Hepatocyte (in vitro differentiated cells): Measurements from ENCODE around the gene IRAK1. TPM values are rescaled to one million over a fixed set of nuclear protein-coding genes. Genes with fewer than 3 reads are reported as not detected.

Experiments
- DNase-seq: peaks from one replicate; pipeline ENCODE4 v3.0.0-alpha.2; 2016; ENCODE audit warnings: low spot score
- H2AFZ ChIP-seq: fragments of 200-600 bp; sonication (generic); 2 replicates; pipeline ENCODE4 v1.6.0; 2016; ENCODE audit warnings: antibody characterized with exemption, mild to moderate bottlenecking
- H3K27ac ChIP-seq: fragments of 200-600 bp; sonication (generic); 2 replicates; pipeline ENCODE4 v1.5.1; 2016; ENCODE audit warnings: mild to moderate bottlenecking
- H3K27me3 ChIP-seq: fragments of 200-600 bp; sonication (generic); 2 replicates; pipeline ENCODE4 v1.6.1; 2016
- H3K36me3 ChIP-seq: fragments of 200-600 bp; sonication (generic); replicated peaks from 2 replicates; pipeline ENCODE4 v1.5.1; 2016; ENCODE audit warnings: low read depth; ENCODE audit not compliant: insufficient read depth
- H3K4me1 ChIP-seq: fragments of 200-600 bp; sonication (generic); 2 replicates; pipeline ENCODE4 v1.5.1; 2016; ENCODE audit warnings: mild to moderate bottlenecking, moderate library complexity; ENCODE audit not compliant: insufficient read depth
- H3K4me2 ChIP-seq: fragments of 200-600 bp; sonication (generic); 2 replicates; pipeline ENCODE4 v1.6.0; 2016
- H3K4me3 ChIP-seq: fragments of 200-600 bp; sonication (generic); 2 replicates; pipeline ENCODE4 v1.5.1; 2016; ENCODE audit warnings: mild to moderate bottlenecking
- H3K79me2 ChIP-seq: fragments of 200-600 bp; sonication (generic); 2 replicates; pipeline ENCODE4 v1.6.0; 2017; ENCODE audit warnings: mild to moderate bottlenecking
- H3K9me2 ChIP-seq: fragments of 200-600 bp; sonication (generic); replicated peaks from 2 replicates; pipeline ENCODE4 v1.6.0; 2017; ENCODE audit warnings: mild to moderate bottlenecking; ENCODE audit not compliant: insufficient read depth
- H3K9me3 ChIP-seq: fragments of 200-600 bp; sonication (generic); 2 replicates; pipeline ENCODE4 v1.5.1; 2016; ENCODE audit warnings: low read depth, mild to moderate bottlenecking
- H4K20me1 ChIP-seq: fragments of 200-600 bp; sonication (generic); 2 replicates; pipeline ENCODE4 v1.6.0; 2016; ENCODE audit warnings: mild to moderate bottlenecking; ENCODE audit not compliant: insufficient read depth, poor library complexity, severe bottlenecking
- CTCF ChIP-seq: fragments of 200-600 bp; sonication (generic); IDR thresholded peaks from 2 replicates; pipeline ENCODE4 v1.5.1; 2016; ENCODE audit warnings: antibody characterized with exemption, mild to moderate bottlenecking; ENCODE audit not compliant: poor library complexity
- EZH2 ChIP-seq: fragments of 200-600 bp; sonication (generic); IDR thresholded peaks from 2 replicates; pipeline ENCODE4 v1.6.1; 2016; ENCODE audit warnings: antibody characterized with exemption, mild to moderate bottlenecking, borderline replicate concordance
- EZH2phosphoT487 ChIP-seq: fragments of 200-600 bp; sonication (generic); IDR thresholded peaks from one replicate; pipeline ENCODE4 v1.6.1; 2018; ENCODE audit warnings: antibody characterized with exemption, mild to moderate bottlenecking, low read depth, moderate library complexity; ENCODE audit not compliant: unreplicated experiment, severe bottlenecking
- WGBS: methylation state at CpG from one replicate; pipeline ENCODE4 v1.1.6; 2016; ENCODE audit warnings: low lambda C conversion rate; ENCODE audit errors: missing lambda C conversion rate; 5-methylcytosine and 5-hydroxymethylcytosine counted together
- polyA plus RNA-seq: library from polyadenylated mRNA; unstranded; fragments of >200 nt; fragmentation: Nextera tagmentation; extraction: Ambion mirVana; gene quantifications from 2 replicates; pipeline ENCODE4 v1.2.1, GENCODE V29; 2016
- total RNA-seq: library from RNA; depleted of rRNA; stranded (reverse); fragments of >200 nt; gene quantifications from 2 replicates; pipeline ENCODE4 v1.2.3, GENCODE V29; 2014

IRAK1 gene
- total and polyA plus RNA-seq, 2 experiments from 2014 or later = 44.1 to 99.4 TPM

GRCh38 chrX:154036513-154036912 lies 16.8 kb upstream of the IRAK1 start:
- TF ChIP-seq EZH2phosphoT487 (no peak), EZH2 (no peak), CTCF (no peak)
- no peak for DNase-seq
- Histone ChIP-seq H3K27ac (no peak overlapping the region), H3K9me3 (no peaks in the 10 kb centered on the region), H3K79me2 (peaks cover 29% of the 10 kb centered on the region), H3K36me3 (no peaks in the 10 kb centered on the region), H4K20me1 (no peaks in the 10 kb centered on the region), H2AFZ (no peak overlapping the region), H3K9me2 (no peaks in the 10 kb centered on the region), H3K4me2 (no peak overlapping the region), H3K27me3 (no peaks in the 10 kb centered on the region), H3K4me1 (peaks cover 14% of the 10 kb centered on the region), H3K4me3 (no peak overlapping the region)
- 93% methylated on average over 8 of the region's 8 CpGs for WGBS

GRCh38 chrX:154033848-154034247 lies 14.1 kb upstream of the IRAK1 start:
- 75% methylated on average over 2 of the region's 2 CpGs for WGBS
- Histone ChIP-seq H3K4me3 (no peak overlapping the region), H2AFZ (no peak overlapping the region), H3K36me3 (no peaks in the 10 kb centered on the region), H3K79me2 (peaks cover 21% of the 10 kb centered on the region), H3K27me3 (no peaks in the 10 kb centered on the region), H4K20me1 (no peaks in the 10 kb centered on the region), H3K9me2 (no peaks in the 10 kb centered on the region), H3K9me3 (no peaks in the 10 kb centered on the region), H3K4me2 (no peak overlapping the region), H3K4me1 (no peaks in the 10 kb centered on the region), H3K27ac (no peak overlapping the region)
- TF ChIP-seq CTCF (no peak), EZH2phosphoT487 (no peak), EZH2 (no peak)
- DNase-seq = no peak

- Histone ChIP-seq H3K9me2 (no peaks in the 10 kb centered on the region), H3K9me3 (no peaks in the 10 kb centered on the region), H2AFZ (no peak overlapping the region), H3K36me3 (no peaks in the 10 kb centered on the region), H3K4me2 (no peak overlapping the region), H3K4me1 (no peaks in the 10 kb centered on the region), H3K79me2 (peaks cover 20% of the 10 kb centered on the region), H3K27me3 (no peaks in the 10 kb centered on the region), H4K20me1 (no peaks in the 10 kb centered on the region), H3K27ac (no peak overlapping the region), H3K4me3 (no peak overlapping the region)
- no peak for DNase-seq
- TF ChIP-seq EZH2phosphoT487 = no peak
- no peak for TF ChIP-seq EZH2
- no peak for TF ChIP-seq CTCF
- WGBS = 74% methylated on average over 9 of the region's 9 CpGs
Observed at GRCh38 chrX:154032653-154033052, 13.0 kb upstream of the IRAK1 start.

GRCh38 chrX:154032160-154032559 lies 12.5 kb upstream of the IRAK1 start:
- no peaks in the 10 kb centered on the region for H3K27me3 ChIP-seq
- no peaks in the 10 kb centered on the region for H3K4me1 ChIP-seq
- H4K20me1 ChIP-seq = no peaks in the 10 kb centered on the region
- H3K36me3 ChIP-seq = no peaks in the 10 kb centered on the region
- H2AFZ ChIP-seq = no peak overlapping the region
- TF ChIP-seq EZH2phosphoT487 = no peak
- TF ChIP-seq CTCF = no peak
- H3K9me3 ChIP-seq = no peaks in the 10 kb centered on the region
- H3K4me3 ChIP-seq = no peak overlapping the region
- 94% methylated on average over 11 of the region's 11 CpGs for WGBS
- H3K27ac ChIP-seq = no peak overlapping the region
- no peak overlapping the region for H3K4me2 ChIP-seq
- peaks cover 18% of the 10 kb centered on the region for H3K79me2 ChIP-seq
- DNase-seq = no peak
- no peaks in the 10 kb centered on the region for H3K9me2 ChIP-seq
